Type B pancreatic cell (in vitro differentiated cells): ENCODE data around the gene PDZD4. TPM values are rescaled to one million over a fixed set of nuclear protein-coding genes. Genes with fewer than 3 reads are reported as not detected.

ENCODE experiments used
- DNase-seq: peaks from one replicate; pipeline ENCODE4 v3.0.0; 2021; ENCODE audit warnings: mixed read lengths; ENCODE audit not compliant: unreplicated experiment; ENCODE audit errors: extremely low spot score
- H3K27ac Mint-ChIP-seq: 2 replicates; pipeline ENCODE4 v1.8.0; 2021; ENCODE audit warnings: mild to moderate bottlenecking, mixed read lengths
- H3K27me3 Mint-ChIP-seq: 2 replicates; pipeline ENCODE4 v1.8.0; 2021; ENCODE audit warnings: mixed read lengths
- H3K36me3 Mint-ChIP-seq: 2 replicates; pipeline ENCODE4 v1.8.0; 2021; ENCODE audit warnings: mixed read lengths
- H3K4me1 Mint-ChIP-seq: one replicate; pipeline ENCODE4 v1.8.0; 2021; ENCODE audit warnings: mixed read lengths; ENCODE audit not compliant: unreplicated experiment
- H3K4me3 Mint-ChIP-seq: 2 replicates; pipeline ENCODE4 v1.8.0; 2021; ENCODE audit warnings: mild to moderate bottlenecking, mixed read lengths
- H3K9me3 Mint-ChIP-seq: 2 replicates; pipeline ENCODE4 v1.8.0; 2021; ENCODE audit warnings: mixed read lengths
- CTCF ChIP-seq: fragments of 200-600 bp; sonication (generic); conservative IDR thresholded peaks from 2 replicates; pipeline ENCODE4 v1.5.0; 2021; ENCODE audit warnings: antibody characterized with exemption, mild to moderate bottlenecking
- total RNA-seq: library from RNA; stranded (reverse); gene quantifications from 2 replicates; pipeline ENCODE4 v1.2.1, GENCODE V29; 2021; ENCODE audit warnings: low replicate concordance

The PDZD4 gene
- total RNA-seq, 1 donor from 2014 or later: 23.9 TPM

DNA sequence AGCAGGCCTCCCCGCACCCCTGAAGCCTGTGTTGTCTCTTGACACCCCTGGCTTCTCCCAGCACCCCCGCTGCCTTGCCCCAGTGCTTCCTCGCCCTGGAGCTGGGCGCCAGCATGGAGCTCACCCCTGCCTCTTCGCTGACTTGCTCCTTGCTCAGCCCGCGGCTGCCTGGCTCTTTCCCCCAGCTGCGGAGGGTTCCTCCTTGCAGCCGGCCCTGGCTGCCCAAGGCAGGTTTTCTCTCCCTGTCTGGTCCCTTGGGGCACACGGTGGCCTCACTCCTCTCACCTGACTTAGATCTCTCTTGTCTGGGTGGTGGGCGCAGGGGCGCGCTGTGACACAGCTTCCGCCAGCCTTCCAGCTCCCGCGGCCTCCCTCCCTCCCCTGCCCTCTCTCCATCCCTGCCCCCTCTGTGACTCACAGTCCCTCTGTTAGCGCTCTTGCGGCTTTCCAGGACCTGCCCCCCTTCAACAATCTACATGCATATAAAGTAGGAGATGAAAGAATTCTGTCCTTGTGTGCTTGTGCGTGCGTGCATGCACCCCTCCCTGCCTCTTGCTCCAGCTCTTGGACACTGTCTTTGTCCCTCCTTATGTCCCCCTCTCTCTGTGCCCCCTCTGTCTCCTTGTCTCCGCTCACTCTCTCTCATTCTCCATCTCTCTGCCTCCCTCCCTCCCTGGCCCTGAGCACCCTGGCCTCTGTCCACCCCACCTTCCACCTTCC lies 64.1 kb downstream of the PDZD4 start:
- H3K4me3 Mint-ChIP-seq: no peak overlapping the region
- no peaks in the 10 kb centered on the region for H3K4me1 Mint-ChIP-seq
- no peak overlapping the region for H3K27ac Mint-ChIP-seq

DNA sequence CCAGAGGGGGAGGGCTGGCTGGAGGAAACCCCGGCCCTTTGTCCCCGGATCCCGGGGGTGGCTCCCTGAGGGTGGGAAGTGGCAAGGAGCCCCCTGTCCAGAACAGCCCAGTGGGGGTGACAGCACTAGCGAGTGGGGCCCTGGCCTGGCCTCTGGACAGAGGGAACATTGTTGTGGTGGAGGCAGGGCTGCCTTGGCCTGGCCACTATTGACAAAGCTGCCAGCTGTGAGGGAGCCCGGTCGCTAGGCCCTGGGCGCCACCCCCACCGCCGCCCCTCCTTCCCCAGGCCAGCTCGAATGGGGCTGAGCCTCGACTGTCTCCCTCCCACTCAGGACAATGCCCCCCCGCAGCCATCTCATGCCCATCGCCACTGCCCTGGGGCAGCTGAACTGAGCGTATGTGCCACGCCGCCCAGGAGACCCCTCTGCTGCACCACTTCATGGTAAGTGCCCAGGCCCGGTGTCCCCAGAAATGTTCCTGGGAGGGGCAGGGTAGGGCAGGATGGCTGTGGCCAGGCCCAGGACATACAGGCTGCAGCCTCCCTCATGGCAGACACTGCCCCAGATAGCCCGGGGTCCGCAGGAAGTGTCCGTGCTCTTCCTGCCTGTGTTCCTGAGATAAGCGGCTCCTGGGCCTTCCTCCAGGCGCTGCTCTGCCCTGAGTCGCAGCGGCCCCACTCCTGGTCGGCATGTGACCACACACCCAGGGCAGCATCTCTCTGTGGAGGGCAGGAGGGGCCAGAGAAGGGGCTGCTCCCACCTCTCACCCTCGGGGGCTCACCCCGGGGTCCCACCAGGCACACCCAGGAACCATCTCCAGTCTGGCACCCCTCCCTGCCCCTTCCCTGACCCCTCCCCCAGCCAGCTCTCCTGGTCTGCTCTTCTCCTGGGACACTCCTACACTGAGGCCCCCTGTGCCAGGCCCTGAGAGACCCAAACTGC lies 64.9 kb downstream of the PDZD4 start:
- no peaks in the 10 kb centered on the region for H3K9me3 Mint-ChIP-seq

More for the DNA sequence above, 64.1 kb downstream of the PDZD4 start:
- no peaks in the 10 kb centered on the region for H3K27me3 Mint-ChIP-seq
- no peaks in the 10 kb centered on the region for H3K36me3 Mint-ChIP-seq
- no peaks in the 10 kb centered on the region for H3K9me3 Mint-ChIP-seq
- DNase-seq: no peak
- TF ChIP-seq CTCF: no peak

GRCh38 chrX:153764786-153765137 lies 65.6 kb downstream of the PDZD4 start:
- Mint-ChIP-seq H3K4me1 (no peaks in the 10 kb centered on the region), H3K4me3 (no peak overlapping the region), H3K27ac (no peak overlapping the region), H3K27me3 (no peaks in the 10 kb centered on the region), H3K36me3 (no peaks in the 10 kb centered on the region), H3K9me3 (no peaks in the 10 kb centered on the region)
- TF ChIP-seq CTCF: no peak
- no peak for DNase-seq

More for the DNA sequence above, 64.9 kb downstream of the PDZD4 start:
- no peaks in the 10 kb centered on the region for H3K36me3 Mint-ChIP-seq
- no peaks in the 10 kb centered on the region for H3K4me1 Mint-ChIP-seq
- H3K4me3 Mint-ChIP-seq: no peak overlapping the region
- no peak for TF ChIP-seq CTCF
- H3K27ac Mint-ChIP-seq: no peak overlapping the region
- H3K27me3 Mint-ChIP-seq: no peaks in the 10 kb centered on the region
- no peak for DNase-seq

DNA sequence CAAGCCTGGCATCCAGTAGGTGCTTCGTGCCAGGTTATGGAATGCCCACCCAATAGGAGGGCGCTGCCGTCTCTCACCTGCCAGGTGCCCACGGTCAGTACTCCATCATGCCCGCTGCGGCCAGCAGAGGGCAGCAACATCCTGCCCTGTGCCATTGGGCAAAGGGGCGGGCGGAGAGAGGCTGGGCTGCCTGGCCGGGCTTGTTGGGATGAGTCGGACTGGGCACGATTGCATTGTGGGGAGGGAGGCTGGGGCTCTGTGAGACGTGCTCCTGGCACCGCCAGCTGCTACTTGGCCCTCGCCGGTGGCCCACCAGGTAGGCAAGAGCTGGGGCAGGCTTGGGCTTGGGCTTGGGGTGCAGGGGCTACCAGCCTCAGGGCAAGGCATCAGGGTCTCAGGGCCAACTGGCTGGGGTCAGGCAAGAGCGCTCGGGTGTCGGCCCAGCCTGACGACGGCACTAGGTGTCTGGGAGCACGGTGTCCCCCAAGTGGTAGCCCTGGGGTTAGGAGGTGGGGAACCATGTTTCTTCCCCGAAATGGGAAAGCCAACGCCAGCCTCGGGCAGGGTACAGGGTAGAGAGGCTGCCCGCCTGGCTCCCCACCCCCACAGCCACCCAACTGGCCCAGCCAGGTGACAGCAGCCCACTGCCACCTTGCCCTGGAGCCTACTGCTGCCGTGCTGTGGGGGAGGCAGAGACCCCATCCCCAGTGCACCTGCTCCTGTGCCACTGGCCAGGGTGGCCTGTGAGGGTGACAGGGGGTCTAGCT lies 66.2 kb downstream of the PDZD4 start, which contains the start of gene PLXNB3:
Gene PLXNB3, plus strand, starts transcription at position 261 of the 767 bp plus-strand sequence. CDS start 1,287 bp downstream, outside the sequence.
- H3K27ac Mint-ChIP-seq: no peak within 1 kb of the TSS
- DNase-seq: no peak
- H3K9me3 Mint-ChIP-seq: no peaks in the 10 kb centered on the region
- TF ChIP-seq CTCF: peak; percentile 84
- no peak within 1 kb of the TSS for H3K4me3 Mint-ChIP-seq
- H3K4me1 Mint-ChIP-seq: no peaks in the 10 kb centered on the region
- no peaks in the 10 kb centered on the region for H3K36me3 Mint-ChIP-seq
- H3K27me3 Mint-ChIP-seq: no peaks in the 10 kb centered on the region

DNA sequence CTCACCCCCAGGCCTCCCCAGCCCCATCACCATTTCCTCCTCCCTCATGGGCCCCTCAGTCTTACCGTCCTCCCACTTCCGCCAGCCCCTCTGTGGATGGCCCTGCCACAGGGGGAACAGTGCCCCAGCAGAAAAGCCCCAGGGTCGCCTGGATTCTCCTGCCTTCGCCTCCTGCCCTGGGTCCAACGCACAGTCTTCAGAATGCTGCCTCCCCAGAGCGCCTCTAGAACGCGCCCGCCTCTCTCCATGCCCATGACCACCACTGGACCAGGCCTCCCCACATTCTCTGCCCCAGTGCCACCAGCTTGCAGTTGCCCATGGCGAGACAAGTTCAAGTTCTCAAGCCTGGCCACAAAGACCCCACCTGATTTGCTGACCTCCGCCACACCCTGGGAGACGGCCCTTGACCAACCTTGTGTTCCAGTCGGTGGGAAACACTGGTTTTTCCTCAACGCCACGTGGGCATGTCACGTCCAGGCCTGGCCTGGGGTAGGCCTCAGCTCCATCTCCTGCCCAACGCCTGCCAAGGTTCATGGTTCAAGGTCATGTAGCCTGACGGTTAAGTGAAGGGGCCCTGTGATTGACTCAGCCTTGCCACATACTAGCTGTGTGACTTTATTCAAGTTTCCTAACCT lies 66.9 kb downstream of the PDZD4 start:
- no peak for TF ChIP-seq CTCF
- Mint-ChIP-seq H3K9me3 (no peaks in the 10 kb centered on the region), H3K4me1 (no peaks in the 10 kb centered on the region), H3K4me3 (no peak overlapping the region), H3K27me3 (no peaks in the 10 kb centered on the region), H3K27ac (no peak overlapping the region), H3K36me3 (no peaks in the 10 kb centered on the region)
- no peak for DNase-seq
